NCI-H146 treated with DMSO at 0.1 percent for 48 hours (cell line): Measurements from ENCODE around the gene THSD8.
"Not testable (repeated sequence)": the region's sequence is repeated elsewhere in the genome, so short reads cannot be mapped to it uniquely, and the experiment has no call there.

Experiments
- DNase-seq: peaks from one replicate; lab custom pipeline; 2025; ENCODE audit not compliant: unreplicated experiment; lab: John Stamatoyannopoulos, UW

The THSD8 gene

GRCh38 chr19:12825254-12826131 lies 23.6 kb downstream of the THSD8 start:
- DNase-seq: peak; percentile 60

DNA sequence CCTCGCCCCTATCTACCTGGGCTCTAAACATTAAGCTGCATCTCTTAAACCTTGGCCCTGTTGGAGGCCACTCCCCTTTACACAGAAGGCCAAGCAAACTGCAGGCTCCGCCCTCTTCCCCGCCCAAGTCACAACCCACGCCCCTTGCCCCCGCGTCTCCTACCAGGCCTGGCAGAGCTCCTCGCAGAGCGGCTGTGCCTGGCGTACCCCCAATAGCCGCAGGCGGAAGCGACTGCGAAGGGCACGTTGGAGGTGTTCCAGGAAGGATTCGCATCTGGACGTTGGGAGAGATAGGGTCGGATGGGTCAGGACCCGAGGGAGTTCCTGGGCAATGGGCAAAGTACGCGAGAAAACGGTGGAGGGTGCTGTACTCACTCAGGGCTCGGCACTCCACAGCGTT lies 26.6 kb downstream of the THSD8 start:
- DNase-seq: peak; percentile 16

DNA sequence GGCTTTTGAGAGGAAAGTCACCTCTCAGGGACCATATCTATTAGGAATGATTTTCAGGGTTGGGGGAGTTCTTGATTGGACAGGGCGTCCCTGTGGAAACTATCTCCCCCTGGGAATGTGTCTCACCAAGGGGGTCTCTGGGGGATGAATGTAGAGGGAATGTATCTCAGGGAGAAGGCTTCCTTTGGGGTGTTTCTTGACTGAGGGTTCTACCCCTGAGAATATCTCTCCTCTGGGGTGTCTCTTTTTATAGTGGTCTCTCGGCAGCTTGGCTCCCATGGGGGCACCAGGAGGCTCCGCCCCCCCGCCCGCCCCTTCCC lies 31.5 kb downstream of the THSD8 start:
- no peak for DNase-seq

GRCh38 chr19:12833738-12834565 lies 32.1 kb downstream of the THSD8 start:
- DNase-seq: peak; percentile 75

DNA sequence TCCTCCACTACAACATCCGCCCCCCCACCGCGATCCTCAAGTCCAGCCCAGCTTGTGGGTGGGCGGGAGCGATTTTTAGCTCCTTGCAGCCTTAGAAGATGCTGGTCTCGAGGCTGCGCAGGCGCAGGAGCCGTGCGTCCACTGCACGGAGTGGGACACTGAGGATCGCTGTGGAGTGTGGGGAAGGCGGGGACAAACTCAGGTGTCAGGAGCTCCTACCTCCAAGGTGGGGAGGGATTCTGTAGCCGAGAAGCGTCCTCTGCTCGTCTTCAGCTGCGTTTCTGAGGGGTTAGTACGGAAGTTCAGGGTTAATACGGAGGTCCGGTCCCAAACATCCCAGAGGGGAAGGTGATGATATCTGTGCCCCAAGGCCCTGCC lies 32.7 kb downstream of the THSD8 start, which contains the start of gene RTBDN:
TSS of gene RTBDN (minus strand) at position 14 of the 378 bp plus-strand sequence. CDS start 4,600 bp downstream, outside the sequence.
- DNase-seq: no peak

DNA sequence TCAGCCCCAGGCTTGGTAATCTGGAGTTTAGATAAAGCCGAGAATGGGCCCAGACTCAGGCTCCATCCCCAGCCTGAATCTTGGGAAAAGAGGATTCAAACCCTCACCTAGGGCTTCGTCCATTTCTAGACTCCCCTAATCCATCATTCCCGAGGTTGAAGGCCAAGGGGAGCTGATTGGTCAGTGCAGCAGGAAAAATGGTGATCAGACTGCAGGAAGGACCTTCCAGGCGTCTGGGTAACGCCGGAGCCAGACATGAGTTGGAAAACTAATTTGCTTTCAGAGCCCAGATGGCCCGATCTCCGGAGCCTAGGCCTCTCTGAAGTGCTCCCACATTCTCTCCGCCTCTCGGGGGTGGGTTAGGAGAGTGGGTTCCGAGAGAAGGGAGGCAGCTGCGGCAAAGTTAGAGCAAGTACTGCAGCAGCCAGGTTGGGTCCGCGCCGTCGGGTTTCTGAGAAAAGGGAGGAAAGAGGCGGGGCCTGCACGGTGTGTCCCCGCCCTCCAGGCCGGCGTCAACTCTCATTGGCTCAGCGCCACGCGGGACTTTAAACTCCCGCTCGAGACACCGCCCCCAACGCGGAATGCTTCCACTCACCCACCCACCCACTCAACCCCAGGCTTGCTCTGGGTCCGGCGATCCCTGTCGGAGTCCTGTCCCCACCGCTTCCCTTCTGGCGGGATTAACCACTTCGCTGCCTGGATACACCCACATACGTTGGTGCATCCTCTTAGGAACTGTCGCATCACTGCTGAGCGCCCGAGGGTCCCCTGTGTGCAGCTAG lies 33.3 kb downstream of the THSD8 start:
- DNase-seq: no peak

- DNase-seq: no peak
Measured at GRCh38 chr19:12836529-12836863, 34.6 kb downstream of the THSD8 start.

- DNase-seq: no peak
Measured at GRCh38 chr19:12837225-12837624, 35.4 kb downstream of the THSD8 start.

- DNase-seq: peak; percentile 46
Measured at GRCh38 chr19:12838182-12838885, 36.5 kb downstream of the THSD8 start, which contains the start of gene MAST1. Gene MAST1 (plus strand): TSS chr19:12838515. CDS start chr19:12838573, 58 bp downstream.

GRCh38 chr19:12838886-12839756 lies 37.3 kb downstream of the THSD8 start:
- no peak for DNase-seq

- DNase-seq: no peak
Measured at GRCh38 chr19:12840091-12841079, 38.5 kb downstream of the THSD8 start.

GRCh38 chr19:12841094-12841493 lies 39.2 kb downstream of the THSD8 start:
- no peak for DNase-seq

- no peak for DNase-seq
Measured at GRCh38 chr19:12842511-12842910, 40.6 kb downstream of the THSD8 start.

- no peak for DNase-seq
Measured at GRCh38 chr19:12843328-12843727, 41.5 kb downstream of the THSD8 start.

DNA sequence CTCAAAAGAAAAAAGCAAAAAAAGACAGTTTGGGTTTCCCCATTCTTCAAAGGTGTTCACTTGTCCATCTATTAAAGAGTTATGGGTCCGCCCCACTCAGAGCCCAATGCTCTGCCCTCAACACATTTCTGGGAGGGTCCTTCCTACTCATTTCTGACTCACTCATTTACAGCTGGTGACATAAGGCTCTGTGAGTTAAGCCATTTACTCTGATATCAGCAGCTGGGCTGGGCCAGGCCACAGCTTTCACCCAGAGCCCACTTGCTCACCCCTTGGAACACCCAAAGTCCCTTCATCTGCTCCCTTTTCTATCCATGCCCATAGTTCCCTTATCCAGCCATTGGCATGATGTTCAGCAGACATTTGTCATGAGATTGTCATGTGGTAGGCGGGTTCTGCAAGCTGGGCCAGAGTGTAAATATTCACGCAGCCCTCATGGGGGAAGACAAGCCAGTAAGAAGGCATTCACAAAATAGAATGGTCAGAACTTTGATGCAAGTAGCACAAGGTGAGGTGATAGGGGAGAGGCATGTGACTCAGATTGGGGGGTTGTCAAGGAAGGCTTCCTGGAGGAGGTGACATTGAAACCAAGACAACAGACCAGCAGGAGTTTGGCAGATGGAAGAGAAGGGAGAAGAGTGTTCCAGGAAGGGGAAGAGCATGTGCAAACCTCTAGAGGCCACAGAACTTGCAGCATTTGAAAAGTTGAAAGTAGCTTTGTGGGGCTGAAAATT lies 42.3 kb downstream of the THSD8 start:
- DNase-seq: no peak

- DNase-seq: not testable (repeated sequence)
Measured at GRCh38 chr19:12846613-12847012, 44.7 kb downstream of the THSD8 start.

DNA sequence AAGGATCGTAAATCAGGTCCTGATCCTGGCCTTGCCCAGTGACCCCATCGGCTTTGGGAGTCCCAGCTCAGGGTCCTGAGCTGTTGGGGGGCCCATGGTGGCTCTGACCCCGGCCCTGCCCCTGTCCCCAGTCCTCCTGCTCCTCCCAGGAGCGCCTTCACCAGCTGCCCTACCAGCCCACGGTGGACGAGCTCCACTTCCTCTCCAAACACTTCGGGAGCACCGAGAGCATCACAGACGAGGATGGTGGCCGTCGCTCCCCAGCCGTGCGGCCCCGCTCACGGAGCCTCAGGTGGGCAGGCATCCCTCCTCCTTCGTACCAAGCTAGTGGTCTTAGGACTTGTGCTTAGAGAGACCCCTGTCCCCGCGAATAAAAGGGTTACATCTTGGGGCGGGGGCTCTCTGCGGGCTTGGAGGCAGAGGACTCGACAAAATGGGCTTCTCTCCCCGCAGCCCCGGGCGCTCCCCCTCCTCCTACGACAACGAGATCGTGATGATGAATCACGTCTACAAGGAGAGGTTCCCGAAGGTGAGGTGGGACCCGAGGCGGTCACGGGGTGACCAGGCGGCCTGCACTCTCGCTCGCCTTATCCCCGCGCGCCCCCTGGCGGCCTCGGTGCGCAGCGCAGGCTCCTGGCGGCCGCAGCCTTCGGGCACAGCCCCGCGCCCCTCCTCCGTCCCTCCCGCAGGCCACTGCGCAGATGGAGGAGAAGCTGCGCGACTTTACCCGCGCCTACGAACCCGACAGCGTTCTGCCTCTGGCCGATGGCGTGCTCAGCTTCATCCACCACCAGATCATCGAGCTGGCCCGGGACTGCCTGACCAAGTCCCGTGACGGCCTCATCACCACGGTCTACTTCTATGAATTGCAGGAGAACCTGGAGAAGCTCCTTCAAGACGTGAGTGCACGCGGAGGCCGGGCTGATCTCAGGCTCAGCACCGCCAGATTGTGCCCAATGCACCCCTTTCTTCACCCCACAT lies 45.6 kb downstream of the THSD8 start:
- DNase-seq: peak; percentile 38
